Bronchial epithelial cell (primary cell): ENCODE results near the gene CRELD2. TPM values are rescaled to one million over a fixed set of nuclear protein-coding genes. Genes with fewer than 3 reads are reported as not detected.

Experiments
- DNase-seq: peaks from one replicate; pipeline ENCODE4 v3.0.0-alpha.2; 2010; ENCODE audit warnings: low read depth
- FAIRE-seq: peaks from 2 replicates; lab custom pipeline; 2011; peaks lifted over from hg19 to GRCh38; lab: Jason Lieb, UNC
- H3K27me3 ChIP-seq: 2 replicates; pipeline ENCODE4 v1.5.1; 2011; ENCODE audit warnings: low read length; ENCODE audit not compliant: control insufficient read depth, insufficient read depth
- H3K36me3 ChIP-seq: 2 replicates; pipeline ENCODE4 v1.5.1; 2011; ENCODE audit warnings: low read length; ENCODE audit not compliant: control insufficient read depth, insufficient read depth
- H3K4me3 ChIP-seq: 2 replicates; pipeline ENCODE4 v1.5.1; 2011; ENCODE audit warnings: mild to moderate bottlenecking, low read depth, low read length, control low read depth
- total RNA-seq: library from RNA; depleted of rRNA; stranded (reverse); fragments of >200 nt; gene quantifications from 2 replicates; pipeline ENCODE4 v1.2.1, GENCODE V29; 2014
- TF ChIP-seq, protein P1 (sequence below): IDR thresholded peaks from 2 replicates; pipeline ENCODE4 v1.5.1; 2011; ENCODE audit warnings: mild to moderate bottlenecking, moderate library complexity, low read length, control low read depth, inconsistent platforms; ENCODE audit not compliant: insufficient read depth, severe bottlenecking

The CRELD2 gene
- total RNA-seq, 1 donor from 2014 or later: 57.4 TPM

DNA sequence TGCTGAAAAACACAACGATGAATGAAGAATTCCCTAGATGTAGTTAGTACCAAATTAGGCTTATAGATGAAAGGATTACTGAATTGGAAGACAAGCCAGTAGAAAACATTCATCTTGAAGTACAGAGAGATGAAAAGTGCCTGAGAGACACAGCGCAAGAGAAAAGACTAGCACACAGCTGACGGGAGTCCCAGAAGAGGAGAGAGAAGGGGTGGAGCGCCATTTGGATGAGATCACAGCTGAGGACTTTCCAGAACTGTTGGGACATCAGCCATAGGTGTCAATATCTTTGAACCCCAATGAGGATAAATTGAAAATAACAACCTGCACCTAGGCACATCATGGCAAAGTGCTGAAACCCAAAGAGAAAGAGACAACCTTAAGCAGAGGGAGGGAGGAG, 25.4 kb upstream of the CRELD2 start:
- FAIRE-seq: no peak
- no peak for DNase-seq
- H3K36me3 ChIP-seq: peaks cover 5% of the 10 kb centered on the region
- no peaks in the 10 kb centered on the region for H3K27me3 ChIP-seq
- TF ChIP-seq, protein P1, sequence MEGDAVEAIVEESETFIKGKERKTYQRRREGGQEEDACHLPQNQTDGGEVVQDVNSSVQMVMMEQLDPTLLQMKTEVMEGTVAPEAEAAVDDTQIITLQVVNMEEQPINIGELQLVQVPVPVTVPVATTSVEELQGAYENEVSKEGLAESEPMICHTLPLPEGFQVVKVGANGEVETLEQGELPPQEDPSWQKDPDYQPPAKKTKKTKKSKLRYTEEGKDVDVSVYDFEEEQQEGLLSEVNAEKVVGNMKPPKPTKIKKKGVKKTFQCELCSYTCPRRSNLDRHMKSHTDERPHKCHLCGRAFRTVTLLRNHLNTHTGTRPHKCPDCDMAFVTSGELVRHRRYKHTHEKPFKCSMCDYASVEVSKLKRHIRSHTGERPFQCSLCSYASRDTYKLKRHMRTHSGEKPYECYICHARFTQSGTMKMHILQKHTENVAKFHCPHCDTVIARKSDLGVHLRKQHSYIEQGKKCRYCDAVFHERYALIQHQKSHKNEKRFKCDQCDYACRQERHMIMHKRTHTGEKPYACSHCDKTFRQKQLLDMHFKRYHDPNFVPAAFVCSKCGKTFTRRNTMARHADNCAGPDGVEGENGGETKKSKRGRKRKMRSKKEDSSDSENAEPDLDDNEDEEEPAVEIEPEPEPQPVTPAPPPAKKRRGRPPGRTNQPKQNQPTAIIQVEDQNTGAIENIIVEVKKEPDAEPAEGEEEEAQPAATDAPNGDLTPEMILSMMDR: no peak
- no peak overlapping the region for H3K4me3 ChIP-seq

GRCh38 chr22:49894322-49895054, 23.9 kb upstream of the CRELD2 start:
- H3K27me3 ChIP-seq: no peaks in the 10 kb centered on the region
- DNase-seq: no peak
- TF ChIP-seq, protein P1: no peak
- peaks cover 2% of the 10 kb centered on the region for H3K36me3 ChIP-seq
- H3K4me3 ChIP-seq: no peak overlapping the region
- peak; percentile 87 for FAIRE-seq

DNA sequence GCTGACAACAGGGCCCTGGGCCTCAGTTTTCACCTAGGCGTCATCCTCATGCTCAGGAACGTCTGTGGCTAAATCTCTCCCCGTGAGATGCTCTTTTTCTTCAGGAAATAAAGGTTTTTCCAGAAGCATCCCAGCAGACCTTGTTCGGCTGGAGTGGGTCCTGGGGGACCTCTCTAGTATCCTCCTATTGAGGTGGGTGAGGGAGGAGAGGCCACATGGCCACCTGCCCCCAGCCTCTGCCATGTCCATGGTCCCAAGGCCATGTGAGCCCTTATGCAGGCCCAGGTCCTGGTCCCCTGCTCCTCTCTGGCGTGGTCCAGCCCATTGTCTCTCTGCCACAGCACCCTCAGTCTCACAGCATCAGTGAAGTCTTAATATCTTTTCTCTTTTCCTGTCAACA, 22.2 kb upstream of the CRELD2 start:
- TF ChIP-seq, protein P1: no peak
- DNase-seq: no peak
- Histone ChIP-seq H3K27me3 (no peaks in the 10 kb centered on the region), H3K4me3 (no peak overlapping the region), H3K36me3 (peaks cover 2% of the 10 kb centered on the region)
- no peak for FAIRE-seq

DNA sequence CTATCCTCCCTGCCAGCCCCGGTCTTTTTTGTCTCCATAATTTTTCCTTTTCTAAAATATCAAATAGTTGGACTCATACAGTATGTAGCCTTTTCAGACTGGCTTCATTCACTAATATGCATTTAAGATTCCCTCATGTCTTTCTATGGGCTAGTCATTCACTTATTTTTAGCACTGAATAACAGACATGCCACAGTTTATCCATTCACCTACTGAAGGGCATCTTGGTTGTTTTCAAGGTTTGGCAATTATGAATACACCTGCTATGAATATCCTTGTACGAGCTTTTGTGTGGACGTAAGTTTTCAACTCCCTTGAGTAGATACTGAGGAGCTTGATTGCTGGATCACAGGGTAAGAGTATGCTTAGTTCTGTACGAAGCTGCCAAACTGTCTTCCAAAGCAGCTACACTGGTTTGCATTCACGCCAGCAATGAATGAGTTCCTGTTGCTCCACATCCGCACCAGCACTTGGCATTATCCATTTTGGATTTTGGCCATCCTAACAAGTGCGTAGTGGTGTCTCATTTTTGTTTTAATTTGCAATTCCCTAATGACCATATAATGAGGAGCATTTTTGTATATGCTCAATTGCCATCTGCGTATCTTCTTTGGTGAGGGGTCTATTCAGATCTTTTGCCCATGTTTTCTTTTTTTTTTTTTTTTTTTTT, 21.3 kb upstream of the CRELD2 start:
- no peak for DNase-seq
- no peaks in the 10 kb centered on the region for H3K27me3 ChIP-seq
- no peak for FAIRE-seq

GRCh38 chr22:49899530-49899929, 18.9 kb upstream of the CRELD2 start:
- peaks cover 4% of the 10 kb centered on the region for H3K36me3 ChIP-seq
- H3K4me3 ChIP-seq: no peak overlapping the region
- H3K27me3 ChIP-seq: no peaks in the 10 kb centered on the region
- DNase-seq (no peak), FAIRE-seq (no peak)
- TF ChIP-seq, protein P1: no peak

More for the DNA sequence above, 21.3 kb upstream of the CRELD2 start:
- Histone ChIP-seq H3K36me3 (peaks cover 1% of the 10 kb centered on the region), H3K4me3 (no peak overlapping the region)
- TF ChIP-seq, protein P1: no peak
